Adrenal gland (tissue), 5 donors: ENCODE measurements around the gene COX20.

ENCODE experiments used
- POLR2A ChIP-seq, 2 donors: fragments of 450-650 bp; IDR thresholded peaks; one replicate each; pipeline ENCODE4 v1.6.1; 2017; ENCODE audit warnings: antibody characterized with exemption in 2 of 2, mild to moderate bottlenecking in 2 of 2, moderate library complexity in 1 of 2
- TF ChIP-seq, protein P1 (sequence below), 6 experiments: fragments of 450-650 bp in 4 of 6; fragments of 200-600 bp in 2 of 6; sonication (generic) in 1 of 6; IDR thresholded peaks; 1 replicate in 5 of 6; 2 replicates in 1 of 6; pipeline versions ENCODE4 v1.5.1 to v1.8.0; 2016 to 2021; ENCODE audit warnings: antibody characterized with exemption in 6 of 6, mild to moderate bottlenecking in 2 of 6, moderate library complexity in 1 of 6
- donor health status: DM: no; HTN: no; CAD: no.

DNA sequence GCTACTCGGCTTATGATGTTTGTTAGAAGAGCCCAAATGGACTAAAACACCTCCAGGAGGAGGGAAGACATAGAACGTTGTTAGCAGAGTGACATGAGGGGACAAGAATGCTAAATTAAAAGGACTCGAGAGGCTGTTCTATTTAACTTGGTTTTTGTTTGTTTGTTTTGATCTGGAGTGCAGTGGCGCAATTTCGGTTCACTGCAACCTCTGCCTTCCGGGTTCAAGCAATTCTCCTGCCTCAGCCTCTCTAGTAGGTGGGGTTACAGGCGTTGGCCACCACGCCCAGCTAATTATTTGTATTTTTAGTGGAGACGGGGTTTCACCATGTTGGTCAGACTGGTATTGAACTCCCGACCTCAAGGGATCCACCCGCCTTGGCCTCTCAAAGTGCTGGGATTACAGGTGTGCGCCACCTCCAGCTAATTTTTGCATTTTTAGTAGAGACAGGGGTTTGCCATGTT is 33.9 kb downstream of the COX20 start:
- no peak for TF ChIP-seq POLR2A (IDR thresholded peaks at IDR 0.05)
- TF ChIP-seq, protein P1, sequence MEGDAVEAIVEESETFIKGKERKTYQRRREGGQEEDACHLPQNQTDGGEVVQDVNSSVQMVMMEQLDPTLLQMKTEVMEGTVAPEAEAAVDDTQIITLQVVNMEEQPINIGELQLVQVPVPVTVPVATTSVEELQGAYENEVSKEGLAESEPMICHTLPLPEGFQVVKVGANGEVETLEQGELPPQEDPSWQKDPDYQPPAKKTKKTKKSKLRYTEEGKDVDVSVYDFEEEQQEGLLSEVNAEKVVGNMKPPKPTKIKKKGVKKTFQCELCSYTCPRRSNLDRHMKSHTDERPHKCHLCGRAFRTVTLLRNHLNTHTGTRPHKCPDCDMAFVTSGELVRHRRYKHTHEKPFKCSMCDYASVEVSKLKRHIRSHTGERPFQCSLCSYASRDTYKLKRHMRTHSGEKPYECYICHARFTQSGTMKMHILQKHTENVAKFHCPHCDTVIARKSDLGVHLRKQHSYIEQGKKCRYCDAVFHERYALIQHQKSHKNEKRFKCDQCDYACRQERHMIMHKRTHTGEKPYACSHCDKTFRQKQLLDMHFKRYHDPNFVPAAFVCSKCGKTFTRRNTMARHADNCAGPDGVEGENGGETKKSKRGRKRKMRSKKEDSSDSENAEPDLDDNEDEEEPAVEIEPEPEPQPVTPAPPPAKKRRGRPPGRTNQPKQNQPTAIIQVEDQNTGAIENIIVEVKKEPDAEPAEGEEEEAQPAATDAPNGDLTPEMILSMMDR (IDR thresholded peaks at IDR 0.05): no peak
